ENCODE data around the gene GID8. TPM values are rescaled to one million over a fixed set of nuclear protein-coding genes. Genes with fewer than 3 reads are reported as not detected.

Gene GID8
- total and polyA plus RNA-seq, 2 of the 13 experiments (the other 11 are each of a cell fraction or from before 2014, with no cell fraction given): 39.6 to 59.8 TPM

GRCh38 chr20:62953839-62954703 is 16.1 kb downstream of the GID8 start (continued):
- TF ChIP-seq SALL1 (CRISPR knock-in tag; IDR thresholded peaks at IDR 0.05): peak; percentile 95
- no peak; the same call in 1 of the 2 replicates for TF ChIP-seq ZKSCAN1 (IDR thresholded peaks at IDR 0.05; ENCODE audit: low read length)
- no peak for TF ChIP-seq SMAD9 (CRISPR knock-in tag; IDR thresholded peaks at IDR 0.05)
- TF ChIP-seq ZNF33A (CRISPR knock-in tag; IDR thresholded peaks at IDR 0.05; ENCODE audit: borderline replicate concordance): peak; percentile 98; the same call in 1 of the 2 replicates
- TF ChIP-seq ZMYM2 (CRISPR knock-in tag; IDR thresholded peaks at IDR 0.05): peak; percentile 85
- TF ChIP-seq CHD2 (IDR thresholded peaks at IDR 0.05; ENCODE audit: low read depth, low read length): peak; percentile 19
- peak; percentile 97 for TF ChIP-seq SPEN (CRISPR knock-in tag; IDR thresholded peaks at IDR 0.05; ENCODE audit: low read depth)
- TF ChIP-seq, protein P1, sequence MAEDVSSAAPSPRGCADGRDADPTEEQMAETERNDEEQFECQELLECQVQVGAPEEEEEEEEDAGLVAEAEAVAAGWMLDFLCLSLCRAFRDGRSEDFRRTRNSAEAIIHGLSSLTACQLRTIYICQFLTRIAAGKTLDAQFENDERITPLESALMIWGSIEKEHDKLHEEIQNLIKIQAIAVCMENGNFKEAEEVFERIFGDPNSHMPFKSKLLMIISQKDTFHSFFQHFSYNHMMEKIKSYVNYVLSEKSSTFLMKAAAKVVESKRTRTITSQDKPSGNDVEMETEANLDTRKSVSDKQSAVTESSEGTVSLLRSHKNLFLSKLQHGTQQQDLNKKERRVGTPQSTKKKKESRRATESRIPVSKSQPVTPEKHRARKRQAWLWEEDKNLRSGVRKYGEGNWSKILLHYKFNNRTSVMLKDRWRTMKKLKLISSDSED (CRISPR knock-in tag; IDR thresholded peaks at IDR 0.05): no peak
- no peak; the same call in 1 of the 2 replicates for TF ChIP-seq DR1 (CRISPR knock-in tag; IDR thresholded peaks at IDR 0.05)
- no peak for TF ChIP-seq ZNF207 (IDR thresholded peaks at IDR 0.05; ENCODE audit: borderline replicate concordance)
- peak; percentile 99; the same call in 1 of the 2 replicates for TF ChIP-seq CCDC6 (CRISPR knock-in tag; IDR thresholded peaks at IDR 0.05)
- TF ChIP-seq, protein P2, sequence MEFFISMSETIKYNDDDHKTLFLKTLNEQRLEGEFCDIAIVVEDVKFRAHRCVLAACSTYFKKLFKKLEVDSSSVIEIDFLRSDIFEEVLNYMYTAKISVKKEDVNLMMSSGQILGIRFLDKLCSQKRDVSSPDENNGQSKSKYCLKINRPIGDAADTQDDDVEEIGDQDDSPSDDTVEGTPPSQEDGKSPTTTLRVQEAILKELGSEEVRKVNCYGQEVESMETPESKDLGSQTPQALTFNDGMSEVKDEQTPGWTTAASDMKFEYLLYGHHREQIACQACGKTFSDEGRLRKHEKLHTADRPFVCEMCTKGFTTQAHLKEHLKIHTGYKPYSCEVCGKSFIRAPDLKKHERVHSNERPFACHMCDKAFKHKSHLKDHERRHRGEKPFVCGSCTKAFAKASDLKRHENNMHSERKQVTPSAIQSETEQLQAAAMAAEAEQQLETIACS (CRISPR knock-in tag; IDR thresholded peaks at IDR 0.05): peak; percentile 43
- TF ChIP-seq, protein P3, sequence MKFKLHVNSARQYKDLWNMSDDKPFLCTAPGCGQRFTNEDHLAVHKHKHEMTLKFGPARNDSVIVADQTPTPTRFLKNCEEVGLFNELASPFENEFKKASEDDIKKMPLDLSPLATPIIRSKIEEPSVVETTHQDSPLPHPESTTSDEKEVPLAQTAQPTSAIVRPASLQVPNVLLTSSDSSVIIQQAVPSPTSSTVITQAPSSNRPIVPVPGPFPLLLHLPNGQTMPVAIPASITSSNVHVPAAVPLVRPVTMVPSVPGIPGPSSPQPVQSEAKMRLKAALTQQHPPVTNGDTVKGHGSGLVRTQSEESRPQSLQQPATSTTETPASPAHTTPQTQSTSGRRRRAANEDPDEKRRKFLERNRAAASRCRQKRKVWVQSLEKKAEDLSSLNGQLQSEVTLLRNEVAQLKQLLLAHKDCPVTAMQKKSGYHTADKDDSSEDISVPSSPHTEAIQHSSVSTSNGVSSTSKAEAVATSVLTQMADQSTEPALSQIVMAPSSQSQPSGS (CRISPR knock-in tag; IDR thresholded peaks at IDR 0.05): peak; percentile 60; the same call in 1 of the 2 replicates
- TF ChIP-seq, protein P4, sequence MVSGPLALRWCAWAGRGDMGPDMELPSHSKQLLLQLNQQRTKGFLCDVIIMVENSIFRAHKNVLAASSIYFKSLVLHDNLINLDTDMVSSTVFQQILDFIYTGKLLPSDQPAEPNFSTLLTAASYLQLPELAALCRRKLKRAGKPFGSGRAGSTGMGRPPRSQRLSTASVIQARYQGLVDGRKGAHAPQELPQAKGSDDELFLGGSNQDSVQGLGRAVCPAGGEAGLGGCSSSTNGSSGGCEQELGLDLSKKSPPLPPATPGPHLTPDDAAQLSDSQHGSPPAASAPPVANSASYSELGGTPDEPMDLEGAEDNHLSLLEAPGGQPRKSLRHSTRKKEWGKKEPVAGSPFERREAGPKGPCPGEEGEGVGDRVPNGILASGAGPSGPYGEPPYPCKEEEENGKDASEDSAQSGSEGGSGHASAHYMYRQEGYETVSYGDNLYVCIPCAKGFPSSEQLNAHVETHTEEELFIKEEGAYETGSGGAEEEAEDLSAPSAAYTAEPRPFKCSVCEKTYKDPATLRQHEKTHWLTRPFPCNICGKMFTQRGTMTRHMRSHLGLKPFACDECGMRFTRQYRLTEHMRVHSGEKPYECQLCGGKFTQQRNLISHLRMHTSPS (CRISPR knock-in tag; IDR thresholded peaks at IDR 0.05; ENCODE audit: low read depth): peak; percentile 92
- TF ChIP-seq KMT2B (CRISPR knock-in tag; IDR thresholded peaks at IDR 0.05): peak; percentile 78; the same call in 1 of the 2 replicates
- peak; percentile 79; the same call in 1 of the 2 replicates for TF ChIP-seq CAMTA2 (CRISPR knock-in tag; IDR thresholded peaks at IDR 0.05; ENCODE audit: borderline replicate concordance)
- peak; percentile 96 for TF ChIP-seq HMGXB3 (CRISPR knock-in tag; IDR thresholded peaks at IDR 0.05; ENCODE audit: borderline replicate concordance)
- peak; percentile 88; the same call in 1 of the 2 replicates for TF ChIP-seq CBFB (CRISPR knock-in tag; IDR thresholded peaks at IDR 0.05)
- no peak for TF ChIP-seq ZNF720 (CRISPR knock-in tag; IDR thresholded peaks at IDR 0.05)
